Measurements from ENCODE around the gene GRIK3.

GRCh38 chr1:37068260-37068659 is 33.9 kb upstream of the GRIK3 start:
- TF ChIP-seq ZNF274 (IDR thresholded peaks at IDR 0.05; ENCODE audit: low read length) (no peak), ZNF274 (tag by site-specific recombination; IDR thresholded peaks at IDR 0.05; ENCODE audit: borderline replicate concordance) (no peak), ZBTB7A (tag by site-specific recombination; IDR thresholded peaks at IDR 0.05; ENCODE audit: low read depth) (no peak), ZNF214 (tag by site-specific recombination; IDR thresholded peaks at IDR 0.05; ENCODE audit: borderline replicate concordance) (no peak), PRDM4 (tag by site-specific recombination; IDR thresholded peaks at IDR 0.05) (no peak)
